ENCODE measurements around the gene MAN2A1.
A peak's percentile ranks its signal among the peaks of the same experiment; 100 is the strongest.
"Not testable (repeated sequence)": the region's sequence is repeated elsewhere in the genome, so short reads cannot be mapped to it uniquely, and the experiment has no call there.

MAN2A1 gene

DNA sequence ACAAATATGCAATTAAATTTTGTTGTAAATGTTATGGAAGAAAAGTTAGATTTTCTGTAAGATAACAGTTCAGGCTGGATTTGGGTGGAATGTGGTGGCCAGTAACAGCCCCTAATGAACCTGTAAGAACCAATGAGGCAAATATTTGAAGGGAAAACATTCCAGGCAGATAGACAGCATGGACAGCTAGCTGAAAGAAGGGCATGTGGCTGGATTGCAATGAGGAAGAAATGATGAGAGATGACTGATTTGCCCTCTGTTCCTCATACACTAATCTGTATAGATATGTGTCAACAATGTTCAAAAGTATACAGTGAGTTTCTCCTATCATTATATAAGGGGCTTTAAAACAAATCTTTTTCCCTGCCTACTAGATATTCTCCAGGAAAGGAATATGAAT lies 58.8 kb downstream of the MAN2A1 start:
- no peak for DNase-seq (ENCODE audit: insufficient read length, low spot score)
- no peak for FAIRE-seq

DNA sequence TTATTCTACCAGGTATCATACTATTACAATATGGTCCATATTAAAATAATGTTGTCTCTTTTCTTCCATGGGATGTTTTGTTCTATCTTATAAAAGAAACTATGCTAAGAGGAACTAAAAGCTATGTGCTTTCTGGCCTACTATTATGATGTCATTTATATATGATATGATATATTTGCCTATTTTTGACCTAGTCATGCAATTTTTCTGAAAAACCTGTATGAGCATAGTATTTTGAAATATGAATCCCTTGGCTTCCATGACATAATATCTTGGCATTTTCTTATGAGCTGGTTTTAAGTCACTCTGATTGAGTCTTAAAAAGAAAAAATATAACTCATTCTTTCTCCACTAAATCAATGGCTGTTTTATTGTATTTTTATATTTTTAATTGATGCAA lies 60.7 kb downstream of the MAN2A1 start:
- DNase-seq (ENCODE audit: insufficient read length, low spot score) (no peak), FAIRE-seq (peak; percentile 26)

DNA sequence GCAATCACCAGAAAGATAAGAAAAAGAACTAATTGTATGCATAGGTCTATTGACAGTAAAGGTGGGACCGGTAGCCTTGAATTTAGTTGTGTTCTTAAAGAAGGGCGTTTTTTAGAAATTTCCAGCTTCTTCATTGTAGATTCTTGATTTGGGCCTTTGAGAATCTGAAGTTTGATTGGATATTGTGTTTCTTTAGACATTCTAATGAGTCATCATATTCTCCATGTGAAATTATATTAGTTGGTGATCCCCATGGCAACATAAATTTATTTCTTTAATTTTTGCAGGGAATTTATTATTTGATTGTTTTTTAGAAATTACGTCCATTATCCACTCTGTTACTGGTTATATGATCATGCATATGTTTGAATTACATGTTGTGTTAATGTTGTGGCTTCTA lies 63.6 kb downstream of the MAN2A1 start:
- FAIRE-seq: no peak

DNA sequence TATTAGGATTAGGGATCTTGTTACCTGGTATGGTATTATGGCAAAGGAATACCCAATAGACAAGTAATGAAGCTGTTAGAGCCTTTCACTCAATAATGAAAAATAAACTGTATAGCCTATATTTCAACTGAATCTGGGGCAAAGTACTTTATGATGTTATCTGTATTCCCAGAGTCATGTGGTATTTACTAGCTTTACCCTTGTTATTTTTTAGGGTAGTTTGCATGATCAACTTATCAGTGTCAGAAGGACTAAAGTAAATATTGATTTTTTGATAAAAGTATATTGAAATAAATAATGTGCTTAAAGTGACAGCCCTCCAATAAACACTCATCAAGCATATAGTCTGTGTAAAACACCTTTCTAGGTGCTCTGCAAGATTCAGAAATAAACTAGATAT lies 64.6 kb downstream of the MAN2A1 start:
- DNase-seq (ENCODE audit: insufficient read length, low spot score) (no peak), FAIRE-seq (no peak)

More for the DNA sequence above, 63.6 kb downstream of the MAN2A1 start:
- no peak for DNase-seq (ENCODE audit: insufficient read length, low spot score)

DNA sequence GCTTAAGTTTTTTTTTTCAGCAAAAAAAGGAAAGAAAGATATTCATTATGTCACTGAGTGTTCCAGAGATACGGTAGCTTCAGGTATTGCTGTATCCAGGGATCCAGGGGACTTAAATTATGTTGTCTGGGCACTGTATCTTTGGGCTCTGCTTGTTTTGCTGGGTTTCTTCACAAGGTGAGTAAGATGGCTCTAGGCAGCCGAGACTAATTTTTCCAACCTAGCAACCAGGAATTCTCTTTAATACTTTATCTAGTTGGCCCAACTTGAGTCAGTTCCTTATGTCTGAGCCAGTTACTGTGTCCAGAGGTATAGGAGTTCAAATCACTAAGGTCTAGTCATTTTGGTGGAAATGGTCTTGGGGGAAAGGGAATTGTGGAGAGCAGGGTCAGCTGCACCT lies 66.0 kb downstream of the MAN2A1 start:
- FAIRE-seq (no peak), DNase-seq (ENCODE audit: insufficient read length, low spot score) (no peak)

DNA sequence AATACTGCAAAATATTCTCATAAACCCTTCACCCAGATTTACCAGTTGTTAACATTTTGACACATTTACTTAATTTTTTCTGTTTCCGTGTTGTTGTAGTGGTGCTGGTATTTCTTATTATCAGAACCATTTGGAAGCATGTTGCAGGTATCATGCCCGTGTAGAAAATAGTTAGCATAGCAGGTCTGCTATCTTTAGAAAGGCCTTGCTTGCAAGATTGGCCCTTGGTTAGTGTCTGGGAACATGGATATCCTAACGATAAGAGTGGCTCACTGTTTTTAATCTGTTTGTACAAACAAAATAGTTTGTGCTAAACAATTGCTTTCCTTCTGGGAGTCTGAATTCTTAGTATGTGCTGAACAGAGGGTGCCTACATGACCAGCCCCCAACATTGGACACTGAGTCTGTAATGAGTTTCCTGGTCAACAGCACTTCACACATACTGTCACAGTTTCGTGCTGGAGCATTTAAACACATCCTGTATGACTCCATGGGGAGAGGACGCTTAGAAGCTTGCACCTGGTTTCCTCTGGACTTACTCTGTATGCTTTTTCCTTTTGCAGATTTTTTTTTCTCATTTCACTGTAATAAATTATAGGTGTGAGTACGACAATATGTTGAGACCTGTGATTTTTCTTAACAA lies 66.9 kb downstream of the MAN2A1 start:
- DNase-seq (ENCODE audit: insufficient read length, low spot score) (no peak), FAIRE-seq (no peak)

DNA sequence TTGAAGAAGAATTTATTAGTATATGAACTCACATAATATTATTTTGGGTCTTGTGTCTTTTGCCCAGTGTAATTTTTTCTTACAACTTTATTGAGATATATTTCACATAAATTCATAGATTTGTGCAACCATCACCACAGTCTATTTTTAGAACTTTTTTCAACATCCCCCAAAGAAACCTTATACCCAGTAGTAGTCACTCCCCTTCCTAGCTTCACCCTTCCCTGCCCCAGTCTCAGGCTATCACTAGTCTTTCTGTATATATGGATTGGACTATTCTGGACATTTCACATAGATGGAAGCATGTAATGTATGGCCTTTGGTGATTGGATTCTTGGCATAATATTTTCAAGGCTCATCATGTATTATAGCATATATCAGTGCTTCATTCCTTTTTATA lies 67.8 kb downstream of the MAN2A1 start:
- FAIRE-seq: no peak
- DNase-seq (ENCODE audit: insufficient read length, low spot score): no peak

DNA sequence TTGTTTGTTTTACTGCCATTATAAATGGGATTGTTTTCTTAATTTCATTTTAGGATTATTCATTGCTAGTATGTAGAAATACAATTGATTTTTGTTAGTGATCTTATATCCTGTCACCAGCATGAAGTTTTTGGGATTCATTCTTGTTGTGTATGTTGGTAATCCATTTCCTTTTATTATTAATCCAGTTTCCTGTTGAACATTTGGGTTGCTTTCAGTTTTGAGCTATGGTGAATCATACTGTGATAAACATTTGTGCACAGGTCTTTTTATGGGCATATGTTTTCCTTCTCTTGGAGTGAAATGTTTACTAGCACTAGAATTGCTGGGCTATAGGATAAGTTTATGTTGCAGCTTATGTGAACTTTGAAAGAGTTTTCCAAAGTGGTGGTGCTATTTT lies 69.6 kb downstream of the MAN2A1 start:
- FAIRE-seq (peak; percentile 71), DNase-seq (ENCODE audit: insufficient read length, low spot score) (no peak)

DNA sequence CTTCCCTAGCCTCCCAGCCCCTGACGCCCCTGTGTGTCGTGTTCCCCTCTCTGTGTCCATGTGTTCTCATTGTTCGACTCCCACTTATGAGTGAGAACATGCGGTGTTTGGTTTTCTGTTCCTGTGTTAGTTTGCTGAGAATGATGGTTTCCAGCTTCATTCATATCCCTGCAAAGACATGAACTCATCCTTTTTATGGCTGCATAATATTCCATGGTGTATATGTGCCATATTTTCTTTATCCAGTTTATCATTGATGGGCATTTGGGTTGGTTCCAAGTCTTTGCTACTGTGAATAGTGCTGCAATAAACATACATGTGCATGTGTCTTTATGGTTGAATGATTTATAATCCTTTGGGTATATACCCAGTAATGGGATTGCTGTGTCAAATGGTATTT lies 70.4 kb downstream of the MAN2A1 start:
- not testable (repeated sequence) for FAIRE-seq; DNase-seq (ENCODE audit: insufficient read length, low spot score)

DNA sequence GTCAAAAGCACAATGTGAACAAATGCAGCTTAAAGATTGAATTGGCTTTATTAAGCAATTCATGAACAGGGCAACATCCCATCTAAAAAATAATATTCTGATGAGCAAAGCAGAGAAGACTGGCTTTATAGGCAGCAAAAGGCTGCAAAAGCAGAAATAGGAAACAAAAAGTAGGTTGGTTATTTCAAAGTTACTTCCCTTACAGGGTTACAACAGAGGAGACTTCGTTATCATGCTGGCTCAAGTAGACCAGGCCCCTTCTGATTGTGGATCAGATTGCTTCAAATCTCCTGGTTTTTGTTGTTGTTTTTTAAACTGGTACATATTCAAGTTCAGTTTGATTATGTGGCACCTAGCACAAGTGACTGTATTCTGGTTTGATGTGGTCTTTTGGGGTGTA lies 73.1 kb downstream of the MAN2A1 start:
- DNase-seq (ENCODE audit: insufficient read length, low spot score): no peak
- peak; percentile 63 for FAIRE-seq

DNA sequence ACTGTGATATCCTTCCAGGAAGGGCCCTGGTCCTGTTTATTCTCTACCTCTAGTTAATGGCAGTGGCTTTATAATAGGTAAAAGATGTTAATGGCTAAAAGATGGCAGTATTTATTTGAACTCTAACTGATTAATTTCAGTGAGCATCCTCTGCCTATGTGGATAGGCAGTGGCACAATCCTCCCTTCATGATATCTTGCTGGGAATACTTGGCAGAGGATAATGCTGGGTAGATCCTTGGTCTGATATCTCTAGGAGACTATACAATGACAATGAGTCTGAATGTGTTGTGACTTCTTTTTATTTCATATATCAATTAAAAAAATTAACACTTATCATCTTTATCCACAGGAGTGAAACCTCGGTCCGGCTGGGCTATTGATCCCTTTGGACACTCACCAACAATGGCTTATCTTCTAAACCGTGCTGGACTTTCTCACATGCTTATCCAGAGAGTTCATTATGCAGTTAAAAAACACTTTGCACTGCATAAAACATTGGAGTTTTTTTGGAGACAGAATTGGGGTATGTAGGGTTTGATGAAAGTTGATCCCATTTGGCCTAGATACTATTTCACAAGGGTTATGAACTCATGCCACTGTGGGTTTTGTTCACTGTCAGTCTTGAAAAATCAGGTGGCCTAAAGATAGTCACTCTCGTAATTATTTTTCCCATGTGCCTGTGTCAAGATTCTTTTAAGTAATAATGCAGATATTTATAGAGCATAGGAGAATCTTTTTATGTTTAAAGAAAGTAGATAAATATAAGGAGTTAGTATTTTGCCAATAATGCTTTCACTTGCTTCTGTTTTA lies 77.7 kb downstream of the MAN2A1 start:
- DNase-seq (ENCODE audit: insufficient read length, low spot score) (no peak), FAIRE-seq (no peak)

DNA sequence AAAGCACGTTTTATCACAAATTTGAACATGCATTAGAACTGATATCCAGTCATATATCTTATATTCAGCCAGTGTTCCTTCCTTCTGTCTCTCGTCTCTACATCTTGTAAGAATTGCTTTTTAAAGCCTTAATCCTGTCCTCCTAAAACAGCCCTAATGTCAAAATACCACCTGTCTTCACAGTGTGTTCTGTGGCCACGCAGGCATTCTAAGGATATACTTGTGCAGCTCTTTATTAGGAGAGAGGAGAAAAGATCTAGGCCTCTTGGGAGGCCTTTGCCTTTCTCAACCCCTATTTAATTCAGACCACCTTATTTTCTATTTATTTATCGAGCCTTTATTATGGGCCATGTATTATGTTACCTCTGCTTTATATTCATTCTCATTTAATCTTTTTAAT lies 78.3 kb downstream of the MAN2A1 start:
- FAIRE-seq: no peak
- no peak for DNase-seq (ENCODE audit: insufficient read length, low spot score)

DNA sequence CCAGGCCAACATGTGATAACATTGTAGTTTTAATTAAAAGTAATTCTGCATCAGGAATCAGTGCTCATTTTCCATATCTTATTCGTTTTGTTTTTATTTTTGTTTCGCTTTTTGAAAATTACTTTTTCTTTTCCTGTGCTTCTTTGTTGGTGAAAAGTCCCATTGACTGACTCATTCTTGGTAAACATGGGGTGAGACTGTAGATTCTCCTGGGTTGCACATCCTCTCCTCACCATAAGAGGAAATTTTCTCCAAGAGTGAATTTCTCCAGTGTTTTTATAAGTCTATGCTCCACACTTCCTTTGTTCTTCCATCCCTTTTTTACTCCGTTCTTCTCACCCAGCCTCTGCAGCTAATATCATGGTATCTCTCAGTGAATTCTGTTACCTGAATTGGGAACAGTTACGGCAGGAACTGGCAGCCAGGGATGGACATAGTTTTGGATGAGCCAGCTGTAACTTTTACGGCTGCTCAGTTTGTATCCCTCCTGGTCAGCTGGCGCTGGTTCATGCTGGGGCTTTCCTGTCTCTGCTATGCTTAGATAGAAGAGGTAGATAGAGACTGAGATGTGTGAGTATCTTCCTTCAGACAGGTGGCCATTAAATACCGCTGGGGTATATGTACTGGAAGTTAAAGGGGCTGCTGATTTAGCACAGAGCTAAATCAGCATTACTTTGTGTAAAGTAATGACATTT lies 80.0 kb downstream of the MAN2A1 start:
- DNase-seq (ENCODE audit: insufficient read length, low spot score) (no peak), FAIRE-seq (no peak)

DNA sequence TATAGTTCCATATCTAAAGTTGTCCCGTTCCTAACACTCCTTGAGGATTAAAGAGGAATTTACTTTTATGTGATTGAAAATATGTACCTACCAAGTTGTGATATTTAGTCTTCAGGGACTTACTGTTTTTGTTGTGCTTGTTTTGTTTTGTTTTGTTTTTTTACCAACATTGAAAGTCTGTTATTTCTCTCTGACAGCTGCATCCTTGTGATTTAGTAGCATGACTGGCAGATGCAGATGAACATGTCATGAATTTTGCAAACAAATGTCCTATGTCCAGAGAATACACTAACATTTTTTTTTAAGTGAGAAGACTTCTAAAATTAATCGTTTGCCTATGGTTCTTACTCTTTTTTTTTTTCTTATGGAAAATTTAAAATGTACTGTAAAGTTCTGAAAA lies 85.4 kb downstream of the MAN2A1 start:
- no peak for FAIRE-seq
- DNase-seq (ENCODE audit: insufficient read length, low spot score): no peak

DNA sequence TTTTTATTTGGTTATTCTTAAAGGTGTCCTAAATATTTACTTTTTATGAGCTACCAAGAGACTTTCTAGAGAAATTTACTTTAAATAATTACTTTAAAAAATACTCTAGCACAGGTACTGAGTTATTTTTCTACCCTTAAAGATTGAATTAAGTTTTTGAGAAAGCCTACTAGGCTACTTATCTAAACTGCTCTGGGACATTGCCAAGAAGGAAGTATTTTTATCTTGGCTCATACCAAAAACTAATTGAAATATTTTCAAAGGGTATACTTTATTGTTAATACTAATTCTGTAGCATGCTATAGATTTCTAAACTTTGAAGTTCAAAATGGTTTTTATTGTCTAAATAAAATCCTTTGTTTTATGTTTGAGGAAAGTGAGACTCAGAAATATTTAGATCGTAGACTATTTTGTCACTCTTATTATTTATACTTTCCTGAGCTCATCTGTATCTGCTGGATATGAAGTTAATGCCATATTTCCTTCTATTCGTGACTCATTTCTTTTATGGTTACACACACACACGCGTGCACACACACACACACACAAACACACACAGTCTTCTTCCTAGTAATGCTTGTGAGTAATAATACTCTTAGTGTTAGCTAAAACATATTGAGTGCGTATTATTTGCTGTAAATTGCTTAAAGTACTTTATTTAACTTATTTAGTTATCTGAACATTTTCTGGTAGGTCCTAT lies 89.5 kb downstream of the MAN2A1 start:
- FAIRE-seq: no peak
- DNase-seq (ENCODE audit: insufficient read length, low spot score): no peak

DNA sequence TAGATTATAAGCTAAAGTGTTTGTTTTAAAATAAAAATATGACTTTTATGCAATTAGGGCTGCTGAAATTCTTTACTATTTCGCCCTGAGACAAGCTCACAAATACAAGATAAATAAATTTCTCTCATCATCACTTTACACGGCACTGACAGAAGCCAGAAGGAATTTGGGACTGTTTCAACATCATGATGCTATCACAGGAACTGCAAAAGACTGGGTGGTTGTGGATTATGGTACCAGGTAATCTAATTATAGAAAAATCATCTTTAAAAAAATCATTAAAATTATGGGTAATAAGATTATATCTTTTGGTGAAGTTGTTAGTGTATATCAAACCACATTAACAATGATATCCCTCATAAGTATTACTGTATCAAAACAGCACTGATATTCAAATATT lies 95.0 kb downstream of the MAN2A1 start:
- no peak for DNase-seq (ENCODE audit: insufficient read length, low spot score)
- FAIRE-seq: no peak

DNA sequence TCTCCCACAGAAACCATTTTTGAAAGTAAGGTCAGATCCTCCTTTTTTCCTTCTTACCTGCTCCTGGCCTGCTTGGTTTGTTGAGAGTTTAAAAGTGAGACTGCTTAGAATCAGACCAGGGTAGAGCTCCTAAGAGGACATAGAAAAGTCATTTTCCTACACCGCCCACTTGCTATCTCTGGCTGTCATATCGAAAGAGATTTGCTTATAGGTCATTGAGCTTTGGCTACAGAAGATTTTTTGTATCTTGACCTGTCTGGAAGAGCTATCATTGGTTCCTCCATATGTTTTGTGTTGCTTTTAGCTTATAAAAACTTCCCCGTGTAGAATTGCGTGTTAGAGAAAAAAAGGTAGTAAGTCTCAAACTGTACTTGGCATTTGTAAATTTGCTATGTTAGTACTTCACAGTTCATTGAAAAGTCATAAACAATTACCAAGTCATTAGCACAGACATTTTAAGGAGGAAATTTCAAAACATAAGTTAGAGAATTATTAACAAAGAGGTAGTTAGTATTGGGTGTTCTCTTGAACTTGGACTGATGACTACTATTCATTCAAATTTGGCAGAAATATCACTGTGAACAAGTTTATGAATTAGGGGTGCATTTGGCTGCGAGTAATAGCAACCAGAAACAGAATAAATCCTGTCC lies 96.6 kb downstream of the MAN2A1 start:
- no peak for DNase-seq (ENCODE audit: insufficient read length, low spot score)
- peak; percentile 14 for FAIRE-seq

DNA sequence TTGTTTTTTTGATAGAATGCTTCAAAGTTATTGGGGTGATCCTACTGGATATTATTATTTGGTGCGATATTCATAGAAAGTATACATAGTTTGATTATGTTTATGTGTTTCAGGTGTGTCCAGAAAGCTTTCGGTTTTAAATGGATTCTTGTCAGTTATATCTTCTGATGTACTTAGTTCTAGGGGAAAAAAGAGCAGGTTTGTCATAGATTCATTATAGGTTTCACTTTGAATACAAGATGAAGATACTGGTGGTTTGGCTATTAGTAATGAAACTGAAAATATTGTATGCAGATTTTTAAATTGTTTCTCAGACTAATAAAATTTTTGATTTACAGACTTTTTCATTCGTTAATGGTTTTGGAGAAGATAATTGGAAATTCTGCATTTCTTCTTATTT lies 98.9 kb downstream of the MAN2A1 start:
- DNase-seq (ENCODE audit: insufficient read length, low spot score): no peak
- FAIRE-seq: no peak

DNA sequence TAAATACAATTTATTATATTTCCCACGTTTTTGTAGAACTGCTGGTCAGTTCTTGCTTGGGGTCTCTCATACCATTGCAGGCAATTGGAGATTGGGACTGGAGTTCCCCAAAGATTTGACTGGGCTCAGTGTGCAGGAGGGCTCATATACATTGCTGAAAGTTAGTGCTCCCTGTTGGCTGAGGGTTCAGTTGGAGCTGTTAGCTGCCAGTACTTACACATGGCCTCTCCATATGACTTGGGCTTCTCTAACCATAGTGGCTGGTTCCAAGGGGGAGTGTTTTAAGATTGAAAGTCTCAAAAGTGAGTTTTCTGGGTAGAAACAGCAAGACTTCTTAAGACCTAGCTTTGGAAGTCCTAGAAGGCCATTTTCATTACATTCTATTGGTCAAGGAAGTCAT lies 102.9 kb downstream of the MAN2A1 start:
- FAIRE-seq (no peak), DNase-seq (ENCODE audit: insufficient read length, low spot score) (no peak)

DNA sequence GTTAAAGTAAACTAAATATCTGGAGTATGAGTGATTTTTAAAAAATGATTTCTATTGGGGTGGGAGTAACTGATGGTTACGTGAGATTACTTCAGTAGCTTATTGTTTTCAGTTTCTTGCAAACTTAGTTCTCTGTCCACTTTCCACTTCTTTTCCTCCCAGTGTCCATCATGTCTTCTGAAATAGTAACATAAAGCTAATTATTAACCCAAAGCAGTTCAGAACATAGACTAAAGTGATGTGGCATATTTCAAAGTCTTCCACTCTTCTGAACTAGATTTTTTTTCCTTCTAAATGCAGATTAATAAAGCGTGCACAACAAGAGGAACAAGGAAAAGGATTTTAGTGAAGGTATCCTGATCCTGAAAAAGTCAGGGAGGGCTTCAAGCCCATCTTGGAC lies 114.1 kb downstream of the MAN2A1 start:
- FAIRE-seq (peak; percentile 79), DNase-seq (ENCODE audit: insufficient read length, low spot score) (no peak)

DNA sequence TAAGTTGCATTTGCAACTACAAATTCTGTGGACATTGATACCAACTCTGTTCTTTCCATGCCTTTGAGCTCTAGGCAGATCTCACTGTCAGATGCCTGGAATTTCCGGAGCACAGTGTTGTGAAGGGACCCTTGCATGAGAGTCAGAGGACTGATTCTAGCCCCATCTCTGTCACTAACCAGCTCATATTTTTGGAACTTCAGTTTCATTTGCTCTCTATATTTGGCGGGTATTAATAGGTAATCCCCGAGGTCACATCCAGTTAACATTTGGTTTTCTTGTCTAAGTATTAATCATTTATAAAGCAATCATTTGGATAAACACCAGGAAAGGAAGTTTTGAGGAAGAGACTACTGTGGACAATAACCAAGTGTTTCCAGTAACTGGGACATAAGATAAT lies 115.7 kb downstream of the MAN2A1 start:
- DNase-seq (ENCODE audit: insufficient read length, low spot score) (no peak), FAIRE-seq (peak; percentile 42)

All from GM19239 (cell line).